ENCODE measurements around the gene KRT33B.
"Not testable (repeated sequence)": the region's sequence is repeated elsewhere in the genome, so short reads cannot be mapped to it uniquely, and the experiment has no call there.

Gene KRT33B

DNA sequence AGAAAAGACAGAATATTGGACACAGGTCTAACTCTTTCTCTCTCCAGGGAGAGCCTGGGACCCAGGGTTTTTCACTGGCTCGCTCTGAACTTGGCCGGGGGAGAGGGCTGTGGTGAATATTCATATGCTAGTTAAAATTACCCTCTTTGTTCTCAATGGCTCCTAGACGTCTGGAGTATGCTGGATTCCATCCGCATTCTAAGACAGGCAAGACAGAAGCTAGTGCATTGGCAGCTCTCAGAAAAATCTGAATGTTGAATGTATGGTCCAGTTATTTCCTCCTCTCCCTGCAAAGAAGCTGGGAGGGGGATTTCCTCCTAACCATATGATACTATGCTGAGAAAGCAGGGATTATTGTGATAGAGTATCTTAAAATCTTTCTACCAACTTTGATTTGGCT, 18.1 kb upstream of the KRT33B start:
- in situ Hi-C loops (cut with HindIII; ENCODE audit: low sequenced_read_pairs): no loop called here

DNA sequence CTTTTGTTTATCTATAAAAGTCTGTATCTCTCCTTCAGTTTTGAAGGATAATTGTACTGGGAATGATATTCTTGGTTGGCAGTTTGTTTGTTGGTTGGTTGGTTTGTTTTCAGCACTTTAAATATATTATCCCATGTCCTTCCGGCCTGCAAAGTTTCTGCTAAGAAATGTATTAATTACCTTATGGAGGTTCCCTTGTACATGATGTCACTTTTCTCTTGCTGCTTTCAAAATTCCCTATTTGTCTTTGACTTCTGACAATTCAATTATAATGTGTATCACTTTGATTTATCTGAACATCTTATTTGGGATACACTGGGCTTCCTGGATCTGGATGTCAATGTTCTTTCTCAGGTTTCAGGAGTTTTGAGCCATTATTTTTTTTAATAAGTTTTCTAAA, 16.6 kb upstream of the KRT33B start:
- H3K4me3 ChIP-seq (ENCODE audit: low read depth, low read length): no peak overlapping the region
- in situ Hi-C loops (cut with HindIII; ENCODE audit: low sequenced_read_pairs): no loop called here
- DNase-seq (ENCODE audit: low read depth): no peak
- TF ChIP-seq, protein P1, sequence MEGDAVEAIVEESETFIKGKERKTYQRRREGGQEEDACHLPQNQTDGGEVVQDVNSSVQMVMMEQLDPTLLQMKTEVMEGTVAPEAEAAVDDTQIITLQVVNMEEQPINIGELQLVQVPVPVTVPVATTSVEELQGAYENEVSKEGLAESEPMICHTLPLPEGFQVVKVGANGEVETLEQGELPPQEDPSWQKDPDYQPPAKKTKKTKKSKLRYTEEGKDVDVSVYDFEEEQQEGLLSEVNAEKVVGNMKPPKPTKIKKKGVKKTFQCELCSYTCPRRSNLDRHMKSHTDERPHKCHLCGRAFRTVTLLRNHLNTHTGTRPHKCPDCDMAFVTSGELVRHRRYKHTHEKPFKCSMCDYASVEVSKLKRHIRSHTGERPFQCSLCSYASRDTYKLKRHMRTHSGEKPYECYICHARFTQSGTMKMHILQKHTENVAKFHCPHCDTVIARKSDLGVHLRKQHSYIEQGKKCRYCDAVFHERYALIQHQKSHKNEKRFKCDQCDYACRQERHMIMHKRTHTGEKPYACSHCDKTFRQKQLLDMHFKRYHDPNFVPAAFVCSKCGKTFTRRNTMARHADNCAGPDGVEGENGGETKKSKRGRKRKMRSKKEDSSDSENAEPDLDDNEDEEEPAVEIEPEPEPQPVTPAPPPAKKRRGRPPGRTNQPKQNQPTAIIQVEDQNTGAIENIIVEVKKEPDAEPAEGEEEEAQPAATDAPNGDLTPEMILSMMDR (IDR thresholded peaks at IDR 0.05; ENCODE audit: low read depth, low read length, missing control alignments): no peak

More for the DNA sequence above, 18.1 kb upstream of the KRT33B start:
- TF ChIP-seq, protein P1 (IDR thresholded peaks at IDR 0.05; ENCODE audit: low read depth, low read length, missing control alignments): no peak
- no peak for DNase-seq (ENCODE audit: low read depth)
- H3K4me3 ChIP-seq (ENCODE audit: low read depth, low read length): no peak overlapping the region

DNA sequence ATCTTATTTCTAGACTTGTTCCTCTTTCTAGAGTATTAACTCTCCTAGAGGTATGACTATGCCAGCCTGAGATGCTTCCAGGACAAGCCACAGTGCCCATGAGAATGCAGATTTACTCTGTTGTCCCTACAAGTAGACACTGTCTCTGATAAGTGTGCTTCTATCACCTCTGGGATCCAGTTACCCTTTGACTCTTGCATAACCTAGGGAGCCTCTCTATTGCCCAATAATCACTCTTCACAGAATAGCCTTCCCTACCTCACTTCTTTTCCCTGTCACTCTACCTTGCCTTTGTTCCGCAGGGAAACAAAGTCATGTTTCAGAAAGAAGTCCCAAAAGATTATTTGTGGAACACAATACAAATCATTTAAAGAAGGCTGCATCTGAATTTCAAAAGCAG, 14.1 kb upstream of the KRT33B start:
- in situ Hi-C loops (cut with HindIII; ENCODE audit: low sequenced_read_pairs): no loop called here
- no peak overlapping the region for H3K4me3 ChIP-seq (ENCODE audit: low read depth, low read length)
- TF ChIP-seq, protein P1 (IDR thresholded peaks at IDR 0.05; ENCODE audit: low read depth, low read length, missing control alignments): no peak
- no peak for DNase-seq (ENCODE audit: low read depth)

DNA sequence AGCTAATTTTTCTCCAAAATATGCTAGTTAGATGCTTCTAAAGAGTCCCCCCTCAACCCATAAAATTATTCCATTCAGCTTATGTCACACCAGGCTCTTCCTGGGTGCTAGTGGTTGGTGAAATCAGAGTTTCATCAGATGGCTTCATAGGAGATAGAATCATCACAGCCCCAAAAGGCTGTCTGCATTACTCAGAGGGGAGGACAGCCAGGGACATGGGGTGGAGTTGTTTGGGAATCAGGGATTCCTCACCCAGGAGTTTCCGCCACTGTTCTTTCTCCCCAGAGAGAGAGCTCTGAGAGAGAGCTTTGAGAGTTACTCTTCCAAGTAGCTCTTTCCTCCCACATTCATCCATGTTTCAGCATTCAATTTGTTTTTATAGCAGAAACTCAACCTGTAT, 12.8 kb upstream of the KRT33B start:
- in situ Hi-C loops (cut with HindIII; ENCODE audit: low sequenced_read_pairs): no loop called here
- TF ChIP-seq, protein P1 (IDR thresholded peaks at IDR 0.05; ENCODE audit: low read depth, low read length, missing control alignments): no peak
- DNase-seq (ENCODE audit: low read depth): no peak
- H3K4me3 ChIP-seq (ENCODE audit: low read depth, low read length): no peak overlapping the region

DNA sequence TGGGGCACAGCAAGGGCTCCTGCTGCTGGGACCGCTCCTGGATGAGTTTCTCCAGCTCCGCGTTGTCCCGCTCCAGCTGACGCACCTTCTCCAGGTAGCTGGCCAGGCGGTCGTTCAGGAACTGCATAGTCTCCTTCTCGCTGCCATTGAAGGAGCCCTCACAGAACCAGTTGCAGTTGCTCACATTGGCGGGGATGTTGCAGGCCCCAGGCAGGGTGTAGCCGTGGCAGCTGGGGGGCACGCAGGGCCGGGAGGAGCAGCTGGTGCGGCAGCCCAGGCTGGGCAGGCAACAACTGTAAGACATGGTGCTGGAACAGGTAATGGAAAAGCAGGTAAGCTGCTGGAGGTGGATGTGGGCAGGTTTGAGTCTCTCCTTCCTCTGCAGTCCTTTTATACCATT, 12.3 kb upstream of the KRT33B start, which contains the start of gene KRT34:
Gene KRT34 (minus strand): TSS at position 364 of the 400 bp plus-strand sequence. CDS start 60 bp downstream, at position 304.
- DNase-seq (ENCODE audit: low read depth); in situ Hi-C loops (cut with HindIII; ENCODE audit: low sequenced_read_pairs); H3K4me3 ChIP-seq (ENCODE audit: low read depth, low read length): not testable (repeated sequence)

DNA sequence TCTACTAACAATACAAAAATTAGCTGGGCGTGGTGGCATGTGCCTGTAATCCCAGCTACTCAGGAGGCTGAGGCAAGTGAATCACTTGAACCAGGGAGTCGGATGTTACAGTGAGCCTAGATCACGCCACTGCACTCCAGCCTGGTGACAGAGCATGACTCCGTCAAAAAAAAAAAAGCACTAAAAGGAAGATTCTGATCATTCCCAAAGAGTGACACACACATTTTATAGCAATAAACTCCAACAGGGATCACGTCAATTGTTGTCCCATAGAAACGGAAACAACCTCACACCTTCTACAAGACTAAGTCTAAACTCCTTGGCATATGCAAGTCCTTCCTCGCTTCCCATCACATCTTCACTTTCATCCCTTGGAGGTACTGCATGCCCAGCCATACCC, 10.5 kb upstream of the KRT33B start:
- in situ Hi-C loops (cut with HindIII; ENCODE audit: low sequenced_read_pairs); H3K4me3 ChIP-seq (ENCODE audit: low read depth, low read length); DNase-seq (ENCODE audit: low read depth): not testable (repeated sequence)

DNA sequence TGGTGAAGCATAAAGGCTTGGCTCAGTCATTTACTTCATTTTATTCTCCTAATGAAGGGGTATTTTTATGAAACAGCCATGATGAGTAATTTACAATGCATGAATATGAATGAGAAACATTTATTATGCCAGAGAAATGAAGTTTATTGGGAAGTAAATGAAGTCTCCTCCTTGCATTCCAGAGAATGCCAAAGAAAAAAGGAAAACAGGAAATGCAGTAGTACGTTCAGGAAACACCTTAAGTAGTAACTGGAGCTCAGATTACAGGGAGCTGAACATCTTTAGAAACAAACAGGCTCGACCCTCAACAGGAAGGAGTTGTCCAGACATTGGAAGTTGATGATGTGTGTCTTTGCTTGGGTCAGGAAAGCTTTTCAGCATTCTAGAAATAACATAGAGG, 7.9 kb upstream of the KRT33B start:
- TF ChIP-seq, protein P1 (IDR thresholded peaks at IDR 0.05; ENCODE audit: low read depth, low read length, missing control alignments): no peak
- in situ Hi-C loops (cut with HindIII; ENCODE audit: low sequenced_read_pairs): no loop called here
- DNase-seq (ENCODE audit: low read depth): no peak
- H3K4me3 ChIP-seq (ENCODE audit: low read depth, low read length): no peak overlapping the region

DNA sequence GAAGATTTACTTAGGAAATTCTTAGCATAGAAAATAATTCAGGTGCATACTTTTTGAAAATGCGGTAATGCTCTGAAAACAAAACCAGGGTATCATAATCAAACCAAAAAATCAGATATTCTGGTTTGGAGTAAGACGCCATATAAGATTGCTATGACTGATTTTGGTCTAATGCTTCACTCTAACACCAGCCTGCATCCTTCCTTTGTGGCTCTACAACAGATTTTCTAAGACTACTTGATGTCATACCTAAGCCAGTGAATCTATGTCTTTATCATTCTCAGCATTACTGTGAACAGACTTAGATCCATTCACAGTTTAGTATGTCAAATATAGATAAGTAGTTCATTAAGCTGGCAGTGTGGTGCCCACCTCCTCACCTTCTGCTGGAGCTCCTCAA, 590 bp downstream of the KRT33B start:
- DNase-seq (ENCODE audit: low read depth): no peak
- TF ChIP-seq, protein P1 (IDR thresholded peaks at IDR 0.05; ENCODE audit: low read depth, low read length, missing control alignments): no peak
- no peak overlapping the region for H3K4me3 ChIP-seq (ENCODE audit: low read depth, low read length)
- in situ Hi-C loops (cut with HindIII; ENCODE audit: low sequenced_read_pairs): no loop called here
